Stimulated activated CD8-positive, alpha-beta memory T cell treated with anti-CD3 and anti-CD28 coated beads, Interleukin-7, amount 100 ng/mL, for 1 hour (primary cell): ENCODE data around the gene KLRD1.
"Not testable (repeated sequence)": the region's sequence is repeated elsewhere in the genome, so short reads cannot be mapped to it uniquely, and the experiment has no call there.

Source experiments
- DNase-seq, 2 donors: peaks; one replicate each; pipeline ENCODE4 v3.0.0-alpha.2; 2020; ENCODE audit warnings: low read depth in 2 of 2

The KLRD1 gene

GRCh38 chr12:10338470-10338869 is 30.8 kb downstream of the KLRD1 start:
- DNase-seq: not testable (repeated sequence)

- DNase-seq: no peak
These were observed 31.6 kb downstream of the KLRD1 start for GRCh38 chr12:10339053-10339840.

DNA sequence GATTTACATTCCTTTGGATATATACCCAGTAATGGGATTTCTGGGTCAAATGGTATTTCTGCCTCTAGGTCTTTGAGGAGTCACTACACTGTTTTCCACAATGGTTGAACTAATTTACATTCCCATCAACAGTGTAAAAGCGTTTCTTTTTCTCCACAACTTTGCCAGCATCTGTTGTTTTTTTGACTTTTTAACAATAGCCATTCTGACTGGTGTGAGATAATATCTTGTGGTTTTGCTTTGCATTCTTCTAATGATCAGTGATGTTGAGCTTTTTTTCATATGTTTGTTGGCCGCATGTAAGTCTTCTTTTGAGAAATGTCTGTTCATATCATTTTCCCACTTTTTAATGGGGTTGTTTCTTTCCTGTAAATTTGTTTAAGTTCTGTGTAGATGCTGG is 33.3 kb downstream of the KLRD1 start:
- DNase-seq: not testable (repeated sequence)

DNA sequence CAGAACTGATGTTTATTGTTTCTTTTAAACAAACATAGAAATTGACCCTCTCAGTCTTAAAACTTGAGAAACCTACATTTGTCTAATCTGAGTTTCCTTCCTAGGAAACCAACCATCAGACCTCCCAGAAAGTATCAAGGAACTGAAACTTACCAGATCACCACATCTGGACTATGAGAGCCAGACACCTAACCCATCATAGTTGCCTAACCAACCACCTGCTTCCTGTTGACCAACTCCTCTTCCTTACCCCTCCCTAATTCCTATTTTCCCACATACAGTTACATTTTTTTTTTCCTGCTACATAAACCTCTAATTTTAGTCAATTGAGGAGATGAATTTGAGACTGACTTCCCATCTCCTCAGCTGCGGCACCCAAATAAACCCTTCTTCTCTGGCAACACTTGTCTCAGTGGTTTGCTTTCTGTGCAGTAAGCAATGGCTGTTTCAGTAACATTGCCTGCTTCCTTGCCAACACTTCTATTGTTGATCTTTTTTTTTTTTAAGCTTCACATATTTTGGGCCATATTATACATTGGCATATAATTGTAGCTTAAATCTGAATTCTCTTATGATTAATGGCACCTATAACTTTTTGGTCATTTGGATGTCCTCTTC is 34.3 kb downstream of the KLRD1 start:
- DNase-seq: no peak

DNA sequence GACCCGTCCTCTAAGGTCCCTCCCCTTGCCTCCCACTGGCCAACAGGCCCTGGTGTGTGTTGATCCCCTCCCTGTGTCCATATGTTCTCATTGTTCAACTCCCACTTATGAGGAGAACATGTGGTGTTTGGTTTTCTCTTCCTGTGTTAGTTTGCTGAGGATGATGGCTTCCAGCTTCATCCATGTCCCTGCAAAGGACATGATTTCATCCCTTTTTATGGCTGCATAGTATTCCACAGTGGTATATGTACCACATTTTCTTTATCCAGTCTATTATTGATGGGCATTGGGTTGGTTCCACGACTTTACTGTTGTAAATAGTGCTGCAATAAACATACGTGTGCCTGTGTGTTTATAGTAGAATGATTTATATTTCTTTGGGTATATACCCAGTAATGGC is 43.8 kb downstream of the KLRD1 start:
- not testable (repeated sequence) for DNase-seq

GRCh38 chr12:10354071-10354470 is 46.4 kb downstream of the KLRD1 start:
- no peak for DNase-seq

GRCh38 chr12:10354502-10354901 is 46.8 kb downstream of the KLRD1 start:
- DNase-seq: no peak

GRCh38 chr12:10358131-10358530 is 50.5 kb downstream of the KLRD1 start:
- no peak for DNase-seq

DNA sequence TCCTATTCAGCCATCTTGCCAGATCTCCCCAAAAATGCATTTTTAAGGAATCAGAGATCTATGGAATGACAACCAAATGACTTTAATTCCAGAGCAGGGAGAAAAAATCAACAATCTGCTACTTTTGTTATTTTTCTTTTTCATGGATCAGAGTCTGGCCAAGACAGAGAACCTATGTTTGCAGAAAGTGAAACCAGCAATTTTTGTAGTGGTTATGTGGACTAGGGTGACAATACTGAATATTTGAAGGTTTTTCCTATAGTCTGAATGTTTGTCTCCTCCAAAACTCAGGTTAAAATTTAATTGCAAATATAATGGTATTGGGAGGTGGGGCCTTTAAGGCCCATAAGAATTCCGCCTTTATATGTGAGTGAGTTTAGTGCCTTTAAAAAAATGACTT is 51.3 kb downstream of the KLRD1 start:
- no peak for DNase-seq

DNA sequence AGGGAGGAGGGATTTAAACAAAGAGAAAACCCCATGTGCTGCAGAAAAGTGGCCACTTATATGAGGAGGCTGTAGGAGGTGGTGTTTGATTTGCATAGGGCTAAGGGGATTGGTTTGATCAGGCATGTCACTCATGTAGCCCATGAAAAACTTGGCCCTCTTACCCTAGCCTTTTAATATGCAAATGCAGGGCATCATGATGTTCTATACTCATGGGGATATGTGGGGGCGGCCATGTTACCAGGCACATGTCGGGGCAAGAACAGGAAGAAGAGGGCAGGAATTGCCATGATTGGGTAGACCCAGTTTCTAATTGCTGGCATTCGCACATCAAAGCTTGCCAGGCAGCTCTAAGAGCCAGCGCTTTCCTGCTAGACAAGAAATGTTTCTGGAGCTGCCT is 53.4 kb downstream of the KLRD1 start:
- no peak for DNase-seq

DNA sequence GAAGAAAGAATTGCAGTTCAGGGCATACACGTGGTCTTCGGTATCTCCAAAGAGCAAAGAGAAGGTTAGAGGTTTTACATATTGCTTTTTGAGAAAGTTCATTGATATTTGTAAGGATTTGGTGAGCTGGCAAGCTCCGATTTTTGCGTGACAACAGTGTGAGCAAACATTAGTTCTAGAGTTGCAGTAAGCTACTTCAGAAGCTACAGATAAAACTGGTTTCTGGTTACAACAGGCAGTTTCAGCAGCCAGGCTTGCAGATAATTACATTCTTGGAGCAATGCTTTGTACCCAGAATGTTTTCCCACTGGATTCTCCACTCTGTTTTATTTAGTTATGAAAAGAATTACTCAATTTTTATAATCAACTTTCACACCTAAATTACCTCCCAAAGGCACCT is 54.0 kb downstream of the KLRD1 start:
- no peak for DNase-seq

DNA sequence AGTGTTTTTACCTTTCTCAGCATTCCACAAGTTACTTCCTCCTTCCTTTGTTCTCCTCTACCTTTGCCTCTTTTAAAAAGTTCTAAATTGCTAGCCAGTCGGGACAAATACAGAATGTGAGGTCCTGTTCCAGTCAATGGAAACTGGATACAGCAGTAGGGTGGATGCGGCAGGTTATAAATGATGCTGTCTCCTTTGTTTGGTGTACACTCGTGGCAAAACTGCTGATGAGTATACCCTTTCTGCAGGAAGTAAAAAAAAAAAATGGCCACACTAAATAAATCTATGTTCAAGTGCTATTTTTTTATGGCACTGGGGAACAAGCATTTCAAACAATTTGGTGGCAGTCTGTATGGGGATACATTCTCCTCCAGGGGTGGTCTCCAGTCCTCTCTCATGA is 54.7 kb downstream of the KLRD1 start:
- DNase-seq: no peak

GRCh38 chr12:10362828-10363657 is 55.4 kb downstream of the KLRD1 start:
- no peak for DNase-seq

DNA sequence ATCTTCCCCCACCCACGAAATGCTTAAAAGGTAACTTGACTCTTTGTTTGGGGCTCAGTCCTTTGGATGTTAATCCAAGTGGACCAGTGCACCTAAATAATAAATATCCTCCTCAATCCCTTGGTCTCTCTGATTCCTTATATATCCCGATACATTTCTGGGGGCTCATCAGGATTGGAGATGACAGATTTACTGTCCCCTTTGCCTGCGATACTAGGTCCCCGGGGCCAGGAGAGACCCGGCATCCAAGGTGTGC is 55.9 kb downstream of the KLRD1 start:
- no peak for DNase-seq

- no peak for DNase-seq
These were observed 56.5 kb downstream of the KLRD1 start for GRCh38 chr12:10363914-10364814.

DNA sequence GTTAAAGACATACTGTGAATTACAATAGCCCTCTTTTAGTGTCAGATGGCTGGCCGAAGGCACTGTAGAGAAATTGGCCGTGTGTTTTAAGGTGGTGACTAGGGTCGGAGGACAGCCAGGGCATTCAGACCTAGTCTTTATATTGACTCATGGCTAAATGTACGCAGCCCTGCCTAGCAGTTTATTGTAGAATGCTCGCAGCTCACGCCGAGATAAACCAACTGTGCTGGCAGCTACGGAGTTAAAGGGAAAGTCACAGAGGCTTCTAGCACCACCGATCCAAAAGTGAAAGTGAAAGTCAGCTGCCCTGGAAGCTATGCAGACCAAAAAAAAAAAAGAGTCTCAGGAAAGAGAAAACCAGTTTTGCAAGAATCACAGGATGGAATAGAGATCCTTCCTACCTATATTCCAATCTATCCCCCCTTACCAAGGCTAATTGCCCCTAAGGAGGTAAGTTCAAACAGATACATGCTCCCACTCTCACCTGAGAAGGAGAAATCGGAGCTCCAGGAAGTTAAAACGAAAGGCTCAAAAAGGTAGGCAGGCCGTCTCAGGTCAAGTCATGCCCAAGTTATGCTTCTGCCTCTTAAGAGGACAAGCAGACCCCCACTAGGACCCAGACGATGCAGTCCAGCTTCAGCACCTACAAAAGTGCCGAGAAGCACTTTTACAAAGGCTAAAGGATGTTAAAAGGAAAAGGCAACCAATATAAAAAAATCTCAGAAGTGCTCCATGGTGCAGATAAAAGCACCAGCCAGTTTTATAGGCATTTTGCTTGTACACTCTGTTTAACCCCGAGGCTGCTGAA is 57.3 kb downstream of the KLRD1 start:
- DNase-seq: no peak

- DNase-seq: no peak
These were observed 58.2 kb downstream of the KLRD1 start for GRCh38 chr12:10365696-10366405.

GRCh38 chr12:10366875-10367274 is 59.2 kb downstream of the KLRD1 start:
- no peak for DNase-seq

DNA sequence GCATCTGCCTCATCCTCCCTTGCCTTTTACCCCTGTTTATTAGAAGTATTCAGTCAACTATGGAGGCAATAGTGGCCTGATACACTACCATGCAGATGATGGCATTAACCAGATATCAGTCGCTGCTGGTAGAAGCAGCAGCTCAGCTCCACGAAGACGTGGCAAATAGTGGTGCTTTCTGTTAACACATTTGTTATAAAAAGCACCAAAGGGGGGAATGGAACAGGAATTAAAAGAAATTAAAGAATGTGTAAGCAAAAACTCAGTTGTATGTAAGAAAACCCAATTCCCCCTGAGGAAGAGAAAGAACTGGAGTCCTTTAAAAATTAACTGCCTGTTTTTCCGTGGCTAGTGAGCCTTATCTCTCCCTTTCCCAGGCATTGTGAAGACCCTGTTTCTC is 60.0 kb downstream of the KLRD1 start:
- not testable (repeated sequence) for DNase-seq
